HG03571 (cell line): ENCODE results near the gene TMEM108.

Experiments
- ATAC-seq: cut with Tn5 transposase; IDR thresholded peaks from one replicate; pipeline ENCODE4 v1.9.1; 2021; ENCODE audit not compliant: unreplicated experiment

The TMEM108 gene

DNA sequence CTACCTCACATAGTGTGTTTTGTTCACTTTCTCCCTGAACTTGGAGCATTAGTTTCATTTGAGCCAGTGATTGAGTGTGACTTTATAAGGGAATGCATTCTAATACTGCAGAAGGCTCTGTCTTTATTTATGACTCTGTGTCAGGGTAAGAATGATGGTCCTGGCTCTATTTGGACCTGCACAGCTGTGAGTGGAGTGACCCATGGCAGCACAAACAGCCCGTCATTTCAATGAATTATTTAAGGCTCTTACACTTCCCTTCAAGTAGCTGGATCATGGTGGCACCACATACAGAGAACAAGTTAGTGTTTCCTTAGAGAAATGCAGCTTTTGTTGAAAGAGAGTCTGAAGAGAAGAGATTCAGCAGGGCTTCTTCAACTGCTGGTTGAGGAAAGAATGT, 16.4 kb downstream of the TMEM108 start:
- ATAC-seq = no peak

DNA sequence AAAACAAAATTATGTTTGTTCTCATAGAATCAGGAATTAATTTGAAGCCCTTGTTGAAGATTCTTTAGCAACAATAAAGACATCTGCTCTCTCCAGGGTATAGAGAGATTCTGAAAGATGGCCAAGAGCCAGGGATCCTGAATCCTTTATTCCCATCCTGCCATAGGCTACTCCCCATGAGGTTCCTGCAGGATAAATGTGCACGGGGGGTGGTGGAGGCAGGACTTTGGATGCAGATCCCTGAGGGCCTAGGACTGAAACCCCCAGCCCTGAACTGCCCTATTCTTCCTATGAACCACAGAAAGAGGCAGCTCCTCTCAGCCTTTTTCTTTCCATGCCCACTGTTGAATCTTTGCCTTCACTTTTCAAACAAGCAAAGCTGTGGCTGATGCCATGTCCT, 17.1 kb downstream of the TMEM108 start:
- ATAC-seq = no peak

- ATAC-seq = no peak
Measured at GRCh38 chr3:133058243-133058642, 20.1 kb downstream of the TMEM108 start.

DNA sequence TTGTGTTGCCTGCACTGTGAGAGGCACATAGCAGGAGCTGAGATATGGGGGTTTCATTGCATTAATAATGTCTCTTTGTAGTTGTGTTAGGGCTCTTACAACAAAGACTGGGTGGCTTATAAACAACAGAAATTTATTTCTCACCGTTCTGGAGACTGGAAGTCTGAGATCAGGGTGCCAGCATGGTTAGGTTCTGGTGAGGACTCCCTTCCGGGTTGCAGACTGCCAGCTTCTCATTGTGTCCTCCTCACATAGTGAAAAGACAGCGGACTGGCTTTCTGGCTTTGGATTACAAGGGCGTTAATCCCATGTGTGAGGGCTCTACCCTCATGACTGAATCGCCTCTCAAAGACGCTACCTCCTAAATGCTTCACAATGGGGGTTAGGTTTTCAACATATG, 20.6 kb downstream of the TMEM108 start:
- ATAC-seq = no peak

DNA sequence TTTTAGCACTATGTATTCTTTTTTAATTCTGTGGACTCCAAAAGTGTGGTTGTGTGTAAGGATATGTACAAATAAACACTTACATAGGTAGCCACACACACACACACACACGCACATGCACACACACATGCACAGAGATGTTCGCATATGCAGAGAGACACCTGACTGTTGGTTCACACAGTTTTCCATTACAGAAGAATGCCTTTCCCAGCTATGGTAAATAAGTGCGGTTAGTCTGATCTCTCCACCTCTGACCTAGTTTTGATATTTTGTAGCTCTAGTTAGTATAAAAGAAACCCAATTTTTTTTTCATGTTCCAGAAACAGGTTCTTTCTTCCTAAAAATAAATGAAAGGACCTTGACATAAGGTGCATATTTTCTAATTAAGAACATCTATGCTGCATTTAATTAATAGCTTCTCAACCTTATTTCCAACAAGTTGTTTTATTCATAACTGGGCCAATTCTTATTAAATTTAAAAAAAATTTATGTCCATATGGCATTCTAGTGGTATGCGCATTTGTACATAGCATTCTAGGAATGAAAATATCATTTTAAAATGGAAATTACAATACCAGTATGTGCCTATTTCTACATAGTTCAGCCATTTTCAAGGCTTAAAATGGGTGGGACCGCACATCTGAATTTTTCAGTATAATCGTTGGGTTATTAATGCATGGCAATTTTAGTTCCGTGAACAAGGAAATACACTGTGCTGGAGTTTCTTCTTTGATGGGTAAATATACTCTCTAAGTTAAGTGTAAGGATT, 27.2 kb downstream of the TMEM108 start:
- ATAC-seq = no peak

DNA sequence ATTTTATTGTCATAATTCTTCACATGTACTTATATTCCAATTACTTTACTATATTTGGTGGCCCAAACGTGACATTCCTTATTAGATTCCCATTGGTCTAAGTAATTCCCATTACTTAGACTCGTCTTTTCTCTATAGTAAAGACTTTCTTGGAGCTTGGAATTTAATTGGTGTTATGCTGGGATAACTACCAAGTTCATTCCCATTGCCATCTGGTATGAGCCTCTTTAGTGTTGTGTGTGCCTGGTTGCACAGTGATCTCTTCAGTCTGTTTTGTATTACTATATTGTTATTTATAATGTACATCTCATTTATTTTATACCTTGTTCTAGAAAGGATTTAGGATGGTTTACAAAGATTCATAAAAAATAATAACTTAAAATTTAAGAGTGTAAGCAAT, 27.8 kb downstream of the TMEM108 start:
- no peak for ATAC-seq

- no peak for ATAC-seq
Measured at GRCh38 chr3:133069556-133070286, 31.5 kb downstream of the TMEM108 start.

DNA sequence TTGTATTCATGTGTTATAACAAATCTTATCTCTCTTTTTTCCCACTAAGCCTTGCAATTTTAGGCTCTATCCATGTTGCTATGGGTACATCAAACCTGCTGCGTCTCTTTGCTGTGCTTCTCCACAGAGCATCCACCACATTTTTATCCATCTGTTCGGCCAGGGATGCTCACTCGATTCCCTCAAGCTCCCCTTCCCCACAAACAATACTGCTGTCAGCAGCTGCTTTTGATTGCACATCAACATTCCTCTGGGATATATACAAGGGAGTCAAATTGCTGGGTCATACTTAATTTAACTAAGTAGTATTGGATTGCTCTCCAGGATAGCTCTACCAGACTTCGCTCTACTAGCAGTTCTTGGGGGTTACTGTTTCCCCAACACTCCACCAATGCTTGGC, 36.8 kb downstream of the TMEM108 start:
- no peak for ATAC-seq

- no peak for ATAC-seq
Measured at GRCh38 chr3:133077688-133078087, 39.5 kb downstream of the TMEM108 start.

GRCh38 chr3:133079621-133080020, 41.4 kb downstream of the TMEM108 start:
- ATAC-seq = no peak

DNA sequence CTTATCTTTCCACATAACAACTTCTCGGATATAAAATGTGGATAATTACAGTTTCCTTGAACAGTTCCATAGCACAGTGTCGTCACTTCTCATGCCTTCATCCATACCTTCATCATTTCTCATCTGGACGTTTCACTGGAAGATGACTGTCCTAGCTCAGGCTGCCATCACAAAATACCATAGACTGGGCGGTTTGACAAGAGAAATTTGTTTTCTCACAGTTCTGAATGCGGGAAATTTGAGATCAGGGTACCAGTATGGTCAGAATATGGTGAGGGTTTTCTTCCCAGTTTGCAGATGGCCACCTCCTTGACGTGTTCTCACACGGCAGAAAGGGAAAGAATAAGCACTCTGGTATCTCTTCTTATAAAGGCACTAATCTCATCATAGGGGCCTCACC, 42.8 kb downstream of the TMEM108 start:
- ATAC-seq = no peak

- no peak for ATAC-seq
Measured at GRCh38 chr3:133083395-133083794, 45.2 kb downstream of the TMEM108 start.

DNA sequence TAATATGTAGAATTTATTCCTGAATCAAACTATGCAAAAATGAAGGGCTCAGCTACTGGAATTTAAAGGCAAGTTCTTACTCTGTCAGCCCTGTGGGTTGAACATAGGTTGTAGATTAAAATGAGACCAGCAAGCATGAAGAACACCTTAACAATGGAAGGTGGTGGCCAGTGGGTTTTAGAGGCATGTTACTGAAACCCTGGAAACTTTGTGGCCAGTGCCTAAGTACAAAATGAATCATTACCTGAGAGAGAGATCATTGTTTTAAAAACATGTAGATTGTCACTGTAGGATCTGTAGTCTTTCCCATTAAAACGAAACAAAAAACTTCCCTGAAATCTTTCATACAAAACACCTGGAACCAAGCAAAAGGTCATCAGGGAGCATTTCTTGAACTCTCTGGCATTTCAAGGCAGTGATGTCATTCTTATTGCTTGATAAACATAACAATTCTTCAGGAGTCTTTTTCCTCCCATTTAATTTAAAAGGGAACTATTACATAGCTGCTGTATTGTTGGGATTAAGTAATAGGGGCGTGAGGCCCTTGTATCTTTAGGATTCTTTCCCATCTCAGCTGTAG, 51.8 kb downstream of the TMEM108 start:
- no peak for ATAC-seq

GRCh38 chr3:133092681-133093080, 54.5 kb downstream of the TMEM108 start:
- no peak for ATAC-seq

DNA sequence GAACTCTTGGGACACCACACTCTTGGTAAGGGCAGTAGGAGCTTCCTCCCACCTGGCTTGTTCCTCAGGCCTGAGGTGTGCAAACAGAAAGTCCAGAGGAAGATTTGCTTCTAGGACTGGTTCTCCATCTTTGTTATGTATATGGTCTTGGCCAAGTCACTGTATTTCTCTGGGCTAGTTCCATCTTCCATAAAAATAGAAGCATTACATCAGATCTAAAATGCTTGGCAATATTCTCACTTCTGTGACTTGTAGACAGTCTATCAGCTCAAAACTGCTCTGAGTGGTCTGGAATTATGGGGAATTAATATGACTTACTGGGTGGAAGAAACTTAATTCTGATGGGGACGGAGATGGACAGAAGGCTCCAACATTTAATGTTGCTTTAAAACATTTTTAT, 55.2 kb downstream of the TMEM108 start:
- ATAC-seq = no peak

- no peak for ATAC-seq
Measured at GRCh38 chr3:133096900-133097613, 58.9 kb downstream of the TMEM108 start.

DNA sequence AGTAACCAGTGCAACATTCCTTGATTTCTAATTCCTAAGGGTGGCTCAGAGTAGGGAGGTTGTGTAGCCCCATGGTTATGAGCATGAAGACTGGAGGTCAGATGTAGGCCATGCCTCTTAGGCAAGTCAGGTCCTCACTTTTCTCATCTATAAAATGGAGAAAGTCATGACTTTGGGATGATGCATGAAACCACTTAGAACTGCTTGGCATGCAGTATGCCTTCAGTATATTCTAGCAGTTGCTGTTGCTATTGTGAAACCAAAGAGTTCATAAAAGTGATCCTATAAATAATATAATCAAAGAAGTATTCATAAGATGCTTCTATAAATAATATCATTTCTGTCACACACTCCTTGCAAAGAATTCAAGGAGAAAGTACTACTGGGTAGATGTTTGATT, 65.5 kb downstream of the TMEM108 start:
- ATAC-seq = no peak

DNA sequence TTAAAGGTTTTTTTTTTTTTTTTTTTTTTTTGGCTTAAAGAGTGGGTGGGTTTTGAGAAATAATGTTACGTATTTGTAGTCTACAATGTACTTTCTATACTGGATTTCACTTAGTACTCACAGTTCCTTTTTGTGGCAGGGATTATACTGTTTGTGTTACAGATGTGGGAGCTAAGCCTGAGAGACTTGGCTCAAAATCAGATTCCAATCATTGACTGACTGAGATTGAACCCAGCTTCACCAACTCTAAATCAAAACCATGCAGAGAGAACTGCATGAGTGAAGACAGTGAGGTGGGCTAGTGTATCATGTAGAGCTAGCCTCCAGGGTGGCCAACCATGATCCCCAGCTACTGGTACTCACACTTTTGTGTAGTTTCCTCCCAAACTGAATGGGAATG, 68.0 kb downstream of the TMEM108 start:
- ATAC-seq = no peak

GRCh38 chr3:133112666-133113065, 74.5 kb downstream of the TMEM108 start:
- no peak for ATAC-seq

DNA sequence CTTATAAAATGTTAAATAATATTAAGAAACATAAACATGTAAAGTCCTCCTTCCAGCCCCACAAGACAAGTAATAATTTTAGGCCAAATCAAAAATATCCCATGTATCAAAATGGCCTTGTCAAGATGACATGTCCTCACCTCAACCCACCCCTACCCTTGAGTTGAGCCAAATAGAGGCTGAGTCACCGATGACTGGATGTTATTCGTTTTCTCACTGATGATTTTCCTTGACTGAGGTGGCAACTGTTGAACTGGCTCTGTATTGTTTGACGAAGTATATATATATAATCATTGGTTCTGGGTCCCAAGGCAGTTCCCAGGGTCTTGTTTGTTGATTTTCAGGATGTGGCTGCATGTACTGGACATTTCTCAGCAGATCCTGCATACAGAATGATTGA, 75.3 kb downstream of the TMEM108 start:
- ATAC-seq = no peak

GRCh38 chr3:133113927-133114597, 75.9 kb downstream of the TMEM108 start:
- no peak for ATAC-seq
